Camera-type eye (tissue), 1 donor: Measurements from ENCODE around the gene ANKRD33. TPM values are rescaled to one million over a fixed set of nuclear protein-coding genes. Genes with fewer than 3 reads are reported as not detected.

Experiments
- total RNA-seq: library from RNA; depleted of rRNA; stranded (reverse); fragments of >200 nt; gene quantifications from one replicate; pipeline ENCODE4 v1.2.3, GENCODE V29; 2014

Gene ANKRD33
- total RNA-seq, result 4.2 TPM

GRCh38 chr12:51887476-51888315, at the start of gene ANKRD33:
ANKRD33 (plus strand) TSS chr12:51888103; CDS start chr12:51888187, 84 bp downstream.

GRCh38 chr12:51848326-51848727, 39.6 kb upstream of the ANKRD33 start, which contains the start of gene FIGNL2:
FIGNL2 (minus strand) TSS chr12:51848718; CDS start chr12:51822413, 26,305 bp downstream.

GRCh38 chr12:51907083-51907855, 19.4 kb downstream of the ANKRD33 start, which contains the start of gene ACVRL1:
ACVRL1 (plus strand) TSS chr12:51907504; CDS start chr12:51912475, 4,971 bp downstream.

Other genes with a start within 250 kb of the ANKRD33 start
- 2.2 TPM for gene FIGNL2, start 39.4 kb upstream of the ANKRD33 start, total RNA-seq
- gene ACVRL1, start 19.4 kb downstream of the ANKRD33 start, total RNA-seq, result 47.7 TPM
- 31.8 TPM for gene ACVR1B, start 63.6 kb downstream of the ANKRD33 start, total RNA-seq
- 7.5 TPM for gene TAMALIN, start 118.8 kb downstream of the ANKRD33 start, total RNA-seq
- gene NR4A1, start 163.3 kb downstream of the ANKRD33 start, total RNA-seq, result 58.5 TPM
- gene ATG101, start 181.9 kb downstream of the ANKRD33 start, total RNA-seq, result 25.0 TPM
- gene SMIM41, start 191.6 kb downstream of the ANKRD33 start, total RNA-seq, result not detected